Stimulated activated CD4-positive, alpha-beta T cell treated with anti-CD3 and anti-CD28 coated beads, Interleukin-12 subunit alpha, Interleukin-12 subunit beta, amount 100 ng/mL, for 24 hours (primary cell): ENCODE measurements around the gene ANTXR1.

Source experiments
- DNase-seq, 2 experiments: peaks; one replicate each; pipeline ENCODE4 v3.0.0-alpha.2; 2020; ENCODE audit warnings: low read depth in 2 of 2

The ANTXR1 gene

GRCh38 chr2:69003731-69004130, 9.2 kb upstream of the ANTXR1 start:
- DNase-seq, result no peak

DNA sequence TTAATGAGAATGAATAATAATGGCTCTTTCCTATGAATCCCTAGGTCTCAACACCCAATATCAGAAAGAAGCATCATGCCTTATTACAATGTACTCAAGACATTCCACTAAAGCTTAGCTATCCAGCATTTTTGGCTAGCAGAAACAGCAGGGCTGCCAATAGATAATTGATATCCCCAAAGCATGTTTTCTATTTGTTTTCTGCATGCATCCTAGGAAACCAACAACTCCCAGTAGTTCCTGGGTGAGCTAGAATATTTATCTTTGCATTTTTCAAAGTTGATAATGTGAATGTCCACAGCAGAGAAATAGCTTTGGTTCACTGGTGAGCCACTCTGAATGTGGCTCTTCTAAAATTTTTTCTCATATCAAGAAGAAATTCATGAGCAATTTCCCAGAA, 5.8 kb upstream of the ANTXR1 start:
- no peak for DNase-seq

GRCh38 chr2:69007603-69008002, 5.4 kb upstream of the ANTXR1 start:
- no peak for DNase-seq

GRCh38 chr2:69010437-69011194, 2.4 kb upstream of the ANTXR1 start:
- DNase-seq, result no peak

- no peak for DNase-seq
Observed at GRCh38 chr2:69011611-69012157, 1.3 kb upstream of the ANTXR1 start.

DNA sequence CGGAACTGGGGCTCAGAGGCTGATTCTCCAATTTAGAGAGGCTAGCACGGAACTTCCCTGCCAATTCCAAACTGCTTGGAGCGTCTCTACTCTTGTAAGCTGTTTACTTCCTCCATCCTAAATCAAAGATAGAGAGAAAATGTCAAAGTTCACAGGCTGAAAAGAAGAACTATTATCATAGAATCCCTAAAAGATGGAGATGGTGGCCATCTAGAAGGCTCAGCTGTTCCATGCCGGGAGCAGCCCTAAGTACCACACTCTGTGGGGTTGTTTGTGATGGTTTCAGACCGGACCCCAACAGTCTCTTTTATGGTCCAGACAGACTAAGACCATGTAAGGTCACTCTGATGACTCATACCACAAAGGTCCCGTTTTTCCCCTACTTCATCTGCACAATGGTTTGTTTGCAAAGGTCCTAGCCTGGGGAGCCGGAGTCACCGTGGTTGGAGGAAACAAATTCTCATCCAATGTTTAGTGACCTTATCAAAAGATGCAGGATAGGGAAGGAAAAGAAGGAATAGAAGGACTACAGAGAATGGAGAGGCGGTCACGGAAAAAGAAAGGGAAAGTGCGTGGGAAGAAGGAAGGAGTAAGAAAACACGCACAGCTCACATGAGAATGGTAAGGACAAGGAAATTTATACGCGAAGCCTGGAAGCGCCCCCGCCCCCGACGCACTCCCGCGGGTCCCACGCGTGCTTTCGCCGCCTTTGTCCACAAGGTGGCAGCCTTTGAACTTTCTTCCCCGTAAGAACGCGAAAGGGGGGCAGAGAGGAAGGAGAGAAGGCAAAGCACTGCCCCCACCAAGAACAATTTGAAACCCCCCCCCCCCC, 453 bp upstream of the ANTXR1 start:
- DNase-seq, result peak in 1 of 2 experiments; percentile 27

DNA sequence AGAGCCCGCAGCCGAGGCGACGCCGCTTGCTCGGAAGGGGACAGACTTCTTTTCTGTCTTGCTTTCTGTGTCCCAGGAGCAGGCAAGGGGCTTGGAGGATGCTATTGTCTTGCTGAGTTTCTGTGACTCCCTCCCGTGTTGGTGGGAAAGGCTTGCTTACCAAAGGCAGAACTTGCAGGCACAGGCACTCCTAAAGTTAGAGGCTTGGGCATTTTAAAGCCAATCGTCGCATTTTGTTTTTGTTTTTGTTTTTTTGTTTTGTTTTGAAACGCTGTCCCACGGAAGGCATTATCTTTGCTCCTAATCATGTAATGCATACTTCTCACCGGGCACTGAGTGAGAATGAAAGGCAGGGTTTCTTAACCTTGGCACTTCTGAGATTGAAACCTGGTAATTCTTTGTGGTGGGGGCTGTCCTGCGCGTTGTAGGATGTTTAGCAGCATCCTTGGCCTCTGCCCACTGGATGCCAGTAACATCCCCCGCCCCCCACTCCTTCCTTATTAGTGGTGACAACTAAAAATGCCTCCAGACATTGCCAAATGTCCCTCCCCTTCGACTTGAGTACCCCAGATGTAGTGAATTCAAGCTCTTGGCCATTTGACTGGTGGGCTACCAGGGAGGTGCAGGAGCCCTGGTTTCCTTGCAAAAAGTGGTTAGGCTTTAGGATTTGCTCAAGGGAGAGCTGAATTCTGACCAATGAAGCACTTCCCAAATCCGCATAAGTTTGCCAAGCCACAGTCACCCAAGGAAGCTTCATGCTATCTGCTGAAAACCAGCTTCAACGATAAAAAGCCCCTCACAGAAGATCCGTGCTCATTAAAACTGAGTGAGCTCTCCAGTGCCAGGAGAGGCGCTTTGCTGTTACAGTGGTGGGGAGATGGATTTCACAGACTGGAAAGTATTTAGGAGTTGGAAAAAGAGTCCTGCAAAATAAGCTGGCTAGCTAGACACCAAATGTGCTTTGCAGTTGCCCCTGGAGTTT, 1.2 kb downstream of the ANTXR1 start:
- no peak for DNase-seq

DNA sequence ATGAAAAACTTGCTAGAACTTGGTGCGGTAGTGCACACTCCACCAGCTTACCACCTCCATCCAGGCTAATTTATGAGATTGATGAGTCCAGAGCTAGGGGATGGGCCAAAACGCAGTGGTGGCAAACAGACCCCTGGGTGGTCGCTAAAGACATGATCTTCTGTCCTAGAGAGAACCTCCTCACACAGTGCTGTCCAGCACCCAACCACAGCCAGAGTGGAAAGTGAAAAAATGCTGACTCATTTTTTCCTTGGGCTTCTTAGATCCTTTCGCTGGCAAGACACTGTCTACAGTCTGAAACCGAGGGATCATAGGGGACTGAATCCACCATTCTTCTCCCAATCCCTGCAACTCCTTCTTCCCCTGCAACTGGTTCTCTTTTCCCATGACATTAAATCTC, 4.1 kb downstream of the ANTXR1 start:
- no peak for DNase-seq

DNA sequence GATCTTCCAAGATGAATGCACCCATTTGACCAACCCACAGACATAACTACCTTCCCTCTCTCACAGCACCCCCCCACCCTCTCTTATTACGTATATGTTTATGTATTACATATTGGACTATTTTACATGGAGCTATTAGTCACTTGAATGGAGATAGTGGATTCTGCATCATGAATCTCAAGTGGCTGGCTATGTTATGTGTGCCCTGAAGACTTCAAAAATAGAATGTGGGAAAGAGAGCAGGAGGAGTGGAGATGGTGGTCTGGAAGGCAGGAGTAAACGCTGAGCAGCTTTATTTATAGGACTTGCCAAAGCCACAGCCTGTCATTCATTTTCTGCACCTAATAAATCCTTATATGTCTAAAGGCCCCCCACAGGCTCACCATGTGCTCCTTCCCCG, 4.9 kb downstream of the ANTXR1 start:
- no peak for DNase-seq

DNA sequence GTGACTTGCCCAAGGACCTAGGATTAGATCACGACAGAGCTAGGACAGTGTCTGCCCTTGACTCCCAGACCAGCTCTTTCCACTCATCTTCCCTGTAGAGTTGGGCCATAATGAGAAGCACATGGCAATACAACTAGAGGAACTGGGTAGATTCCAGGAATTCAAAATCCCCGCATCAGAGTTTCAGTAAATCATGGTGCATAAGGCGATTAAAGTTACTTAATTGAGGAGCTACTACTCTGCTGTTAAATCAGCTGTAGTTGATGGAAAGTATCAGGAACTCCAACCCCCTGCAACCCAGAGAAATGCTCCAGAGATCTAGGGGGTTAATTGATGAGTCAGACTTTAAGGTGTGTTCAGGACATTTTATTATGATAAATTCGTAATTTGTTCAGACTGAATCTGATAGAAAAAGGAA, 5.7 kb downstream of the ANTXR1 start:
- no peak for DNase-seq

DNA sequence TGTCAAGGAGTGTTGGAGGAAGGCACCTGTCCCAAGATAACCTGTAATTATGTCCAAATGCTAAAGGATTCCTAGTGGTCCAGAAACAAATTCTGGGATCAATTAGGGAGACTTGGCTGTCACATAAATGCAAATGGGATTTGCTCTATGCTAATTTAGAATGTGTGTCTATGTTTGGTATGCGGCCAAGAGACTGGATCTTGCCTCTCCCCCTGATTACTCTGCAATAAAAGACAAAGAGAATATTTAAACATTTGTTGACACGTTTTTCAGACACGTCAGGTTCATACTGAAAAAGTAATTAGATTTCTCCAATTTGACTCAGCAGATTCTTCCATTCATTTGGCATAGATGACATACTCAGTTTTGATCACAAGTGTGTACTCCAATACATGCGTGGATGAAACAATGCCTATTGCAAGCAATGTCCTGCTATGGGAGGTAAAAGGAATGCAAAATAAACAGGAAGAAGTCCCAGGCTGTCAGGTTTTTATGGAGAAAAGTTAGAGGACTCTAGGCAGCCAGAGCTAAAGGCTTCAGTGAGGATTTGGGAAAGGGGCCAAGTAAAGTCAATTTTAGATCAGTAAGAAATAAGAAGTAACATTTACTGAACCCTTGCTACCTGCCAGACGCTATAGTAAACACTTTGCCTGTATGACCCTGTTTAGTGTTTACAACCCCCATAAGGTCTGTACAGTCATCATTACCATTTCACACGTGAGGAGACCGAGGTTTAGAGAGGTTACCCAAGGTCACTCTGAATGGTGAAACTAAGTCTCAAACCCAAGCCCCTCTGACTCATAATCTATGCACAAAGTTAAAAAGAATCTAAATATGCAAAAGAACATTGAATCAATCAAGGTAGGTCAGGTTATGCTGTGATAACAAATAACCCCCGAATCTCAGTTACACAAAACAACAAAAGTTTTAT, 7.8 kb downstream of the ANTXR1 start:
- DNase-seq, result no peak

DNA sequence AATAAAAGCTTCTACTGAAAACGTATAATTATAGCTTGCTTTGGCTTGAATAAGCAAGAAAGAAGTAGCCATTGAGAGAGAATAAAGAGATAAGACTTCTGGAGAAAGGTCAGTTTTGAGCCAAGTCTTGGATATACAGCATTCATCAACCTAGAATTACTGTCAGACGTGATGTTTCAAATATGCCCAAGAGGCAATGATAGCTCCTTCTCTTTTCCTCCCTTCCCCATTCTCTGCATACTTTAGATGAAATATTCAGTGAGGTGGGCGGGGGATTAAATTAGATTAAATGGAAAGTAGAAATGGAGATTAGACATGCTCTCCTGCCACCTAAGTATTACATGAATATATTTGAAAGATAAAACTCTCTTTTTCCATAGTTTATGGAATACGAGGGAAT, 8.7 kb downstream of the ANTXR1 start:
- no peak for DNase-seq

DNA sequence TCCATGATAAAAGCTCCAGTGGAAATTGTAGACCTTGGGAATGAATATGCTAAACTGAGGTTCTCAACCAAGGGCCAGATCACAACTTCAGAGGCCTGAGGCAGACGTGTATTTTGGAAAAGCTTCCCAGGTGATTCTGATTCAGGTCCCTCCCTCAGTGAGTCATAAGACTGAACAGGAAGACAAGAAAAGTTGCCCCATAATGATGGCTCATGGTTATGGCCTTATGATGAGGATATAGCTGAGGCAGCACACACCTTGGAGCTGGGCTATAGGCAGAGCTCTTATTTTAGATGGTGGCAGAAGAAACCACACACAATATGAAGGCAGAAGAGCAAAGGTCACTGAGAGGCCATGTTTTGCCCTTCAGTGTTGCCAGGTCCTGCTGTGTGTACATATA, 9.6 kb downstream of the ANTXR1 start:
- DNase-seq, result no peak

DNA sequence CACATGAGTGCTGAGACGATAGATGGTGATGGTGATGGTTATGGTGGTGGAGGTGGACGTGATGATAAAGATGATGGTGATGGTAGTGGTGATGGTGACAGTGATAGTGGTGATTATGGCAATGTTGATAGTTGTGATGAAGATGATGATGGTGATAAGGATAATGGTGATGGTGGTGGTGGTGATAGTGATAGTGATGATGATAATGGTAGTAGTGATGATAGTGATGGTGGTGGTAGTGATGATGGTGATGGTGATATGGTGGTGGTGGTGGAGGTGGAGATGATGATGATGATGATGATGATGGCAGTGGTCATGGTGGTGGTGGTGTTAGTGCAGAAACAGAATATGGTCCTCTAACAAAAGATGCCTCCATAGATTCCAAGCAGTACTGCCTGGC, 10.3 kb downstream of the ANTXR1 start:
- DNase-seq, result no peak

DNA sequence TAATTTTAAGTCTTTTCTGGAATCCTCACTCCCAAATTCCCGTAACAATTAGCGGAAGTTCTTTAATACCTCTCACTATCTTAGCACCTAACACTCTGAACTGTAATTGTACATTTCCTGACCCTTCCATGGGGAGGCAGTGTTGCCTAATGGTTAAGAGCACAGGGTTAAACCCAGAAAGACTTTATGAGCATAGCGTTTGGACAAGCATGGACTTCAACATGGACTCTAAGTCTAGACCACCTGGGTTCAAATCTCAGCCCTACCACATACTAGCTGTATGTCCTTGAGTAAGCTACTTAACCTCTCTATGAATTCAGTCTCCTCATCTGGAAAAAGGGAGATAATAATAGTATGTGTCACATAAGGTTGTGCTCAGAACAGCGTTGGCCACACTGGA, 13.0 kb downstream of the ANTXR1 start:
- peak in 1 of 2 experiments; percentile 17 for DNase-seq

- no peak for DNase-seq
Observed at GRCh38 chr2:69026691-69027459, 13.9 kb downstream of the ANTXR1 start.

DNA sequence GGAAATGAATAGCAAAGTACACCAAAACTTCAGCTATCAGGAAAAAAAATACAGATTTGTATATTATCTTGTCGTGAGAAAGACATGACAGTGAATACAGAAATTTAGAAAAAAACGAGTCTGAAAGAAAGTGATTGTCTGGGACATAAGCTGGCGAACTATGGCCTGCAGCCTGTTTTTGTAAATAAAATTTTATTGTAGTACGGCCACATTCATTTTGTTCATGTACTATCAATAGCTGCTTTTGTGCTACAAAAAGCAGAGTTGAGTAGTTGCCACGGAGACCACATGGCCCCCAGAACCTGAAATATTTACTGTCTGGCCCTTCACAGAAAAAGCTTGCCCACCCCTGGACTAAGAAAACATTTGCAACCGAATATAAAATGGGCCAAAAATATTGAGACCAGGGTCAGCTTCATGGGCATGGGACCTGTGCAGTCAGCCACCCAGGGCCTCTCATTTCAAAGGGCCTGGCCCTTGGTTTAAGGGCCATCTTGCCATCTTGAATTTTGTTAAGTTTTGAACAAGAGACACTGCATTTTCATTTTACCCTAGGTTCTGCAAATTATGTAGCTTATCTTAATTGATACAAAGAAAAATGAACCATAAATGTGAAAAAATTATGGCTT, 17.9 kb downstream of the ANTXR1 start:
- no peak for DNase-seq

DNA sequence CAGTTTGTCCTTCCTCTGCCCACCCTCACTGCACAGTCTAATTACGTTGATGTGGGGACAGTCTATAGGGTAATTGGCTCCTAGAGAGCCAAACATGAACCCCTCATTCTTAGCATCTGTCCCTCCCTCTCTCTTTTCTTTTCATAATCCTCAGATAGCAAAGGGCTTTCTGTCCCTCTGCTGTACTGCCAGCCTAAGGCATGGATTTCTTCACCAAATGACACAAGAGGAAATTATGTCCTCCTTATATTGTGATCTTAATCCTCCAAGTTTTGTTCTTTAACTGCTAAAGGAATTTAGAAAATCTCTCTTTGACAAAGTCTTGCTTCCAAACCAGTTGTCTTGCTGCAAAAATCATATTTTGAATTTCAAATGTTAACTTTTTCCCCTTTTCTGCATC, 18.5 kb downstream of the ANTXR1 start:
- no peak for DNase-seq

DNA sequence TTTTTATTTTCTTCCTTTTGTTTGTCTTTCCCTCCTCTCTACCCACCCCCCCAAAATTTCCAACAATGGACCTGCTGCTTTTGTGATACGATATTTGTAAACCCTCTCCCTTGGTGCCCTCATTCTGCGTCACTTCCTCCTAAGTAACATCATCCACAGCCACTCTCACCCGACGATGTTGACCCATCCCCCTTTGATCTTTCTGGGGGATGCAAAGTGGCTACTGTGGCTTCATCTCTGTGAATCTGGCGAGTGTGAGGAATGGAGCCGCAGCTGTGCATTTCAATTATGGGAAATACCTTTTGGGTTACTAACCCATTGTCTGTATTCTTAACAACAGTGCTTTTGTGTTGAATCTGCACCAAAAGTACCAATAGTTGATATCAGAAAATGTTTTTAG, 19.4 kb downstream of the ANTXR1 start:
- DNase-seq, result no peak
